HepG2 (cell line): ENCODE results near the gene RPLP2. TPM values are rescaled to one million over a fixed set of nuclear protein-coding genes. Genes with fewer than 3 reads are reported as not detected.
A peak's percentile ranks its signal among the peaks of the same experiment; 100 is the strongest.

Source experiments
- ATAC-seq: fragments of 200-7000 bp; cut with Tn5 transposase; 3 replicates; pipeline ENCODE4 v1.9.1; 2020; ENCODE audit warnings: mild to moderate bottlenecking, moderate library complexity
- BruUV-seq: library from RNA; stranded (reverse); fragments of 400-500 nt; replicated peaks from 2 replicates; lab custom pipeline; 2021; lab: Mats Ljungman, UMichigan
- CTCF ChIA-PET: fragments of 300-600 bp; formaldehyde crosslinking; extraction: SDS; loops from one replicate; lab custom pipeline; 2021; ENCODE audit warnings: low total read pairs, inconsistent platforms, low intra/inter-chr PET ratio; lab: Yijun Ruan, JAX
- POLR2A ChIA-PET: fragments of 350-600 bp; sonication (Branson Sonifier 250); formaldehyde crosslinking; loops from one replicate; lab custom pipeline; 2020; ENCODE audit warnings: antibody characterized with exemption, inconsistent platforms; lab: Yijun Ruan, JAX
- DNase-seq: peaks from one replicate; pipeline ENCODE4 v3.0.0-alpha.2; 2015; ENCODE audit warnings: low spot score
- FAIRE-seq: peaks from 3 replicates; lab custom pipeline; 2011; peaks lifted over from hg19 to GRCh38; lab: Jason Lieb, UNC
- H2AFZ ChIP-seq: one replicate; pipeline ENCODE4 v1.6.1; 2011; ENCODE audit warnings: low read length, inconsistent platforms
- H3K27ac ChIP-seq: fragments of 300-600 bp; 3 replicates; pipeline ENCODE4 v1.8.0; 2011; ENCODE audit warnings: mixed run types, mild to moderate bottlenecking, mixed read lengths, low read length, inconsistent platforms; ENCODE audit not compliant: insufficient read depth; ENCODE audit errors: extremely low read length
- H3K27me3 ChIP-seq, 2 experiments: fragments of 200-600 bp in 1 of 2; 2 replicates in 1 of 2; 3 replicates in 1 of 2; pipeline versions ENCODE4 v1.6.0 to v1.8.0; 2011; ENCODE audit warnings: low read length in 2 of 2, mild to moderate bottlenecking in 2 of 2, moderate library complexity in 2 of 2, inconsistent platforms in 1 of 2; ENCODE audit not compliant: insufficient read depth in 2 of 2, control insufficient read depth in 1 of 2
- H3K36me3 ChIP-seq, 2 experiments: fragments of 200-600 bp in 1 of 2; replicated peaks in 1 of 2; 2 replicates in 1 of 2; 3 replicates in 1 of 2; pipeline versions ENCODE4 v1.5.1 to v1.8.0; 2011; ENCODE audit warnings: low read length in 2 of 2, inconsistent platforms in 1 of 2; ENCODE audit not compliant: insufficient read depth in 2 of 2, control insufficient read depth in 1 of 2
- H3K4me1 ChIP-seq: 2 replicates; pipeline ENCODE4 v1.5.1; 2012; ENCODE audit warnings: low read length, inconsistent platforms; ENCODE audit not compliant: insufficient read depth
- H3K4me2 ChIP-seq: 2 replicates; pipeline ENCODE4 v1.6.0; 2011; ENCODE audit warnings: low read depth, low read length, inconsistent platforms
- H3K4me3 ChIP-seq, 3 experiments: fragments of 200-600 bp in 1 of 3; sonication (generic), shearing (Covaris generic) in 1 of 3; replicated peaks in 1 of 3; 2 replicates each; pipeline ENCODE4 v1.5.1; 2011 to 2016; ENCODE audit warnings: low read length in 3 of 3, inconsistent platforms in 2 of 3, low read depth in 2 of 3, mild to moderate bottlenecking in 2 of 3, control low read depth in 1 of 3, mixed read lengths in 1 of 3; ENCODE audit not compliant: insufficient read depth in 1 of 3
- H3K79me2 ChIP-seq: one replicate; pipeline ENCODE4 v1.6.1; 2011; ENCODE audit warnings: low read length, inconsistent platforms; ENCODE audit not compliant: insufficient read depth
- H3K9ac ChIP-seq: 2 replicates; pipeline ENCODE4 v1.6.0; 2011; ENCODE audit warnings: mild to moderate bottlenecking, low read depth, low read length, inconsistent platforms; ENCODE audit not compliant: insufficient read depth
- H3K9me3 ChIP-seq: 2 replicates; pipeline ENCODE4 v1.5.1; 2012; ENCODE audit warnings: mild to moderate bottlenecking, low read length
- H4K20me1 ChIP-seq: 2 replicates; pipeline ENCODE4 v1.6.0; 2011; ENCODE audit warnings: inconsistent platforms, mild to moderate bottlenecking, low read length, moderate library complexity; ENCODE audit not compliant: insufficient read depth
- DPF2 ChIP-seq: sonication (generic); formaldehyde crosslinking; IDR thresholded peaks from 2 replicates; pipeline ENCODE4 v1.4.0; 2020; ENCODE audit warnings: mild to moderate bottlenecking, low read depth, missing genetic modification reagents, borderline replicate concordance
- GZF1 ChIP-seq: sonication (generic); formaldehyde crosslinking; IDR thresholded peaks from 2 replicates; pipeline ENCODE4 v1.5.1; 2020; ENCODE audit warnings: mild to moderate bottlenecking, missing genetic modification reagents
- HDAC1 ChIP-seq: sonication (generic); formaldehyde crosslinking; IDR thresholded peaks from 2 replicates; pipeline ENCODE4 v1.5.1; 2020; ENCODE audit warnings: mild to moderate bottlenecking, missing genetic modification reagents
- PCBP2 ChIP-seq: fragments of 200-400 bp; formaldehyde crosslinking; optimal IDR thresholded peaks from 2 replicates; pipeline ENCODE3; 2018; ENCODE audit warnings: low read length, low read depth; ENCODE audit not compliant: poor library complexity, severe bottlenecking
- PHF20 ChIP-seq: sonication (generic); formaldehyde crosslinking; IDR thresholded peaks from 2 replicates; pipeline ENCODE4 v1.5.0; 2020; ENCODE audit warnings: mild to moderate bottlenecking, missing genetic modification reagents
- ZNF329 ChIP-seq: sonication (generic); formaldehyde crosslinking; IDR thresholded peaks from 2 replicates; pipeline ENCODE4 v1.9.0; 2021; ENCODE audit warnings: low read depth, mild to moderate bottlenecking, missing genetic modification reagents
- ZNF383 ChIP-seq: sonication (generic); formaldehyde crosslinking; IDR thresholded peaks from 2 replicates; pipeline ENCODE4 v1.4.0; 2020; ENCODE audit warnings: missing genetic modification reagents, mild to moderate bottlenecking, borderline replicate concordance
- ZNF441 ChIP-seq: sonication (generic); formaldehyde crosslinking; IDR thresholded peaks from 2 replicates; pipeline ENCODE4 v1.7.0; 2021; ENCODE audit warnings: missing genetic modification reagents, borderline replicate concordance
- ZNF883 ChIP-seq: sonication (generic); formaldehyde crosslinking; IDR thresholded peaks from 2 replicates; pipeline ENCODE4 v1.5.1; 2020; ENCODE audit warnings: mild to moderate bottlenecking, missing genetic modification reagents; ENCODE audit errors: not compliant biosample characterization
- whole genome bisulfite sequencing: methylation state at CpG from one replicate; pipeline ENCODE4 v1.1.6; 2017; ENCODE audit warnings: low lambda C conversion rate; 5-methylcytosine and 5-hydroxymethylcytosine counted together
- in situ Hi-C: cut with HindIII; loops from 2 replicates; pipeline ENCODE4 v1.10.0; 2017; ENCODE audit warnings: low pct_unique_long_range_greater_than_20kb; ENCODE audit not compliant: extremely low pct_ligation_motif_present
- intact Hi-C: fragments of 100-400 bp; cut with micrococcal nuclease; formaldehyde crosslinking; loops from one replicate; pipeline ENCODE4 v1.10.0; 2022; ENCODE audit not compliant: unreplicated experiment
- polyA plus RNA-seq, 8 experiments: library from polyadenylated mRNA; depleted of rRNA in 3 of 8; stranded (reverse) in 7 of 8; unstranded in 1 of 8; fragments of >200 nt; fragmentation: Illumina TruSeq in 4 of 8; extraction: Trizol in 4 of 8; gene quantifications; 2 replicates each; pipeline versions ENCODE4 v1.2.1 to v1.2.3, GENCODE V29; 2011 to 2016; ENCODE audit warnings: low read depth in 4 of 8, missing spikeins in 1 of 8, mixed read lengths in 1 of 8; ENCODE audit not compliant: insufficient read depth in 1 of 8
- total RNA-seq, 5 experiments: library from RNA; depleted of rRNA; stranded (reverse); fragments of >200 nt; fragmentation: Illumina TruSeq; extraction: Trizol; gene quantifications; 2 replicates each; pipeline ENCODE4 v1.2.3, GENCODE V29; 2016; ENCODE audit warnings: low read depth in 1 of 5
- TF ChIP-seq, protein P1 (sequence below): sonication (generic); formaldehyde crosslinking; IDR thresholded peaks from 2 replicates; pipeline ENCODE4 v1.4.0; 2020; ENCODE audit warnings: missing genetic modification reagents
- TF ChIP-seq, protein P2 (sequence below): sonication (generic); formaldehyde crosslinking; IDR thresholded peaks from 2 replicates; pipeline ENCODE4 v1.4.0; 2020; ENCODE audit warnings: mild to moderate bottlenecking, missing genetic modification reagents
- TF ChIP-seq, protein P3 (sequence below): sonication (generic); formaldehyde crosslinking; conservative IDR thresholded peaks from 2 replicates; pipeline ENCODE4 v1.4.0; 2020; ENCODE audit warnings: missing genetic modification reagents
- TF ChIP-seq, protein P4 (sequence below): sonication (generic); formaldehyde crosslinking; IDR thresholded peaks from 2 replicates; pipeline ENCODE4 v1.4.0; 2020; ENCODE audit warnings: missing genetic modification reagents

The RPLP2 gene
- total and polyA plus RNA-seq, 2 of the 13 experiments (the other 11 are each of a cell fraction or from before 2014, with no cell fraction given) = 978 to 2,106 TPM

DNA sequence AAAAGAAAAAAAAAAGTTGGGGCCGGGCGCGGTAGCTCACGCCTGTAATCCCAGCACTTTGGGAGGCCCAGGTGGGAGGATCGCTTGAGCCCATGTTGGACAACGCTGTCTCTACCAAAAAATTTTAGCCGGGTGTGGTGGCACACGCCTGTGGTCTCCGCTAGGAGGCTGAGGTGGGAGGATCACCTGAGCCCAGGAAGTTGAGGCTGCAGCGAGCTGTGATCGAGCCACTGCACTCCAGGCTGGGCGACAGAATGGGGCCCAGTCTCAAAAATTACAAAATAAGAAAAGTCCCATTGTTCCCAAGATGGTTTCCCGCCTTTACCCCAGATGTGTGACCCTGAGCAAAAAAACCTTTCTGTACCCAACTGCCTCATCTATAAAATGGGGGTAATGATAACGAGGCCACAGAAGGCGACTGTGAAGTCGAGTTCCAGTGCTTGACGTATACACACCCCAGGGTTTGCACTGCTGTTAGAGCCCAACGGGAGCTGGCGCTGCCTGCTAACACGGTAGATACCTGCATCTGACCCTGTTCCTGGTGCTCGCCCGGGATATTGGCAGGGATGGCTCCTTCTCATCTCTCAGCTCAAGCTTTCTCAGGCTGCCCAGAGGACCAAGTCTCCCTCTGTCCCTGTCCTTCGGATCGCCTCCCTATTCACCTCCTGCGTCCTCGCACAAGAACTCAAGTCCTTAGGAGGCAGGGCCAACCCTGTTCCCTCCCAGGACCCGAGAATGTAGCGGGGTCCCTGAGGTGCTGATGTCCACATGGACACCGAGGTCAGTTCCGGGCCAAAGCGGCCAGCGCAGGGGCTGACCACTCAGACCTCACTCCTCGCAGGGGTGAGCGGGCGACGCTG, 1.1 kb upstream of the RPLP2 start (continued):
- TF ChIP-seq ZNF883 (CRISPR knock-in tag) (no peak), ZNF383 (CRISPR knock-in tag) (no peak)

GRCh38 chr11:810040-810567, 337 bp downstream of the RPLP2 start:
- in situ Hi-C loops = no loop called here
- intact Hi-C loops = no loop called here
- H3K4me3 ChIP-seq = peak overlapping the region; percentile 97 to 100 (median 99)
- H4K20me1 ChIP-seq = peaks cover 24% of the 10 kb centered on the region
- no peaks in the 10 kb centered on the region for H3K9me3 ChIP-seq
- DNase-seq = no peak
- peaks cover 33% of the 10 kb centered on the region for H3K79me2 ChIP-seq
- peaks cover 19 to 27% of the 10 kb centered on the region in 2 experiments for H3K36me3 ChIP-seq
- POLR2A ChIA-PET = interaction anchor here (0.6 to 2.2 kb wide), 17 partner anchors 9 to 364 kb away, joined by 3 to 127 read pairs (median 6); partner anchors contain the start of genes CEND1, CRACR2B, EPS8L2 and PNPLA2
- WGBS = 0% methylated on average over 19 of the region's 55 CpGs
- CTCF ChIA-PET = no interaction called here
- H3K4me1 ChIP-seq = peaks cover 52% of the 10 kb centered on the region
- BruUV-seq = TSS peak; percentile 81
- H2AFZ ChIP-seq = no peak overlapping the region
- no peak for ATAC-seq
- H3K27me3 ChIP-seq = no peaks in the 10 kb centered on the region; a peak in 1 of 5 replicates
- H3K4me2 ChIP-seq = peak overlapping the region; percentile 93
- H3K27ac ChIP-seq = peak overlapping the region; percentile 95
- peak overlapping the region; percentile 98 for H3K9ac ChIP-seq
- FAIRE-seq = no peak
- TF ChIP-seq PHF20 (CRISPR knock-in tag) = no peak
- TF ChIP-seq, protein P1, sequence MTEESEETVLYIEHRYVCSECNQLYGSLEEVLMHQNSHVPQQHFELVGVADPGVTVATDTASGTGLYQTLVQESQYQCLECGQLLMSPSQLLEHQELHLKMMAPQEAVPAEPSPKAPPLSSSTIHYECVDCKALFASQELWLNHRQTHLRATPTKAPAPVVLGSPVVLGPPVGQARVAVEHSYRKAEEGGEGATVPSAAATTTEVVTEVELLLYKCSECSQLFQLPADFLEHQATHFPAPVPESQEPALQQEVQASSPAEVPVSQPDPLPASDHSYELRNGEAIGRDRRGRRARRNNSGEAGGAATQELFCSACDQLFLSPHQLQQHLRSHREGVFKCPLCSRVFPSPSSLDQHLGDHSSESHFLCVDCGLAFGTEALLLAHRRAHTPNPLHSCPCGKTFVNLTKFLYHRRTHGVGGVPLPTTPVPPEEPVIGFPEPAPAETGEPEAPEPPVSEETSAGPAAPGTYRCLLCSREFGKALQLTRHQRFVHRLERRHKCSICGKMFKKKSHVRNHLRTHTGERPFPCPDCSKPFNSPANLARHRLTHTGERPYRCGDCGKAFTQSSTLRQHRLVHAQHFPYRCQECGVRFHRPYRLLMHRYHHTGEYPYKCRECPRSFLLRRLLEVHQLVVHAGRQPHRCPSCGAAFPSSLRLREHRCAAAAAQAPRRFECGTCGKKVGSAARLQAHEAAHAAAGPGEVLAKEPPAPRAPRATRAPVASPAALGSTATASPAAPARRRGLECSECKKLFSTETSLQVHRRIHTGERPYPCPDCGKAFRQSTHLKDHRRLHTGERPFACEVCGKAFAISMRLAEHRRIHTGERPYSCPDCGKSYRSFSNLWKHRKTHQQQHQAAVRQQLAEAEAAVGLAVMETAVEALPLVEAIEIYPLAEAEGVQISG (CRISPR knock-in tag) = no peak
- TF ChIP-seq GZF1 (CRISPR knock-in tag) = peak; percentile 9; the same call in 1 of the 2 replicates
- no peak for TF ChIP-seq DPF2 (CRISPR knock-in tag)
- TF ChIP-seq ZNF441 (CRISPR knock-in tag) = peak; percentile 67; the same call in 1 of the 2 replicates
- no peak for TF ChIP-seq HDAC1
- TF ChIP-seq PCBP2 = no peak
- 0 out of 2 replicates have a peak, but pooled peaks have one; percentile 6 for TF ChIP-seq ZNF329 (CRISPR knock-in tag)
- TF ChIP-seq, protein P2, sequence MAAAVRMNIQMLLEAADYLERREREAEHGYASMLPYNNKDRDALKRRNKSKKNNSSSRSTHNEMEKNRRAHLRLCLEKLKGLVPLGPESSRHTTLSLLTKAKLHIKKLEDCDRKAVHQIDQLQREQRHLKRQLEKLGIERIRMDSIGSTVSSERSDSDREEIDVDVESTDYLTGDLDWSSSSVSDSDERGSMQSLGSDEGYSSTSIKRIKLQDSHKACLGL (CRISPR knock-in tag) = no peak; the same call in 1 of the 2 replicates
- TF ChIP-seq, protein P3, sequence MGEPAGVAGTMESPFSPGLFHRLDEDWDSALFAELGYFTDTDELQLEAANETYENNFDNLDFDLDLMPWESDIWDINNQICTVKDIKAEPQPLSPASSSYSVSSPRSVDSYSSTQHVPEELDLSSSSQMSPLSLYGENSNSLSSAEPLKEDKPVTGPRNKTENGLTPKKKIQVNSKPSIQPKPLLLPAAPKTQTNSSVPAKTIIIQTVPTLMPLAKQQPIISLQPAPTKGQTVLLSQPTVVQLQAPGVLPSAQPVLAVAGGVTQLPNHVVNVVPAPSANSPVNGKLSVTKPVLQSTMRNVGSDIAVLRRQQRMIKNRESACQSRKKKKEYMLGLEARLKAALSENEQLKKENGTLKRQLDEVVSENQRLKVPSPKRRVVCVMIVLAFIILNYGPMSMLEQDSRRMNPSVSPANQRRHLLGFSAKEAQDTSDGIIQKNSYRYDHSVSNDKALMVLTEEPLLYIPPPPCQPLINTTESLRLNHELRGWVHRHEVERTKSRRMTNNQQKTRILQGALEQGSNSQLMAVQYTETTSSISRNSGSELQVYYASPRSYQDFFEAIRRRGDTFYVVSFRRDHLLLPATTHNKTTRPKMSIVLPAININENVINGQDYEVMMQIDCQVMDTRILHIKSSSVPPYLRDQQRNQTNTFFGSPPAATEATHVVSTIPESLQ (CRISPR knock-in tag) = no peak
- TF ChIP-seq, protein P4, sequence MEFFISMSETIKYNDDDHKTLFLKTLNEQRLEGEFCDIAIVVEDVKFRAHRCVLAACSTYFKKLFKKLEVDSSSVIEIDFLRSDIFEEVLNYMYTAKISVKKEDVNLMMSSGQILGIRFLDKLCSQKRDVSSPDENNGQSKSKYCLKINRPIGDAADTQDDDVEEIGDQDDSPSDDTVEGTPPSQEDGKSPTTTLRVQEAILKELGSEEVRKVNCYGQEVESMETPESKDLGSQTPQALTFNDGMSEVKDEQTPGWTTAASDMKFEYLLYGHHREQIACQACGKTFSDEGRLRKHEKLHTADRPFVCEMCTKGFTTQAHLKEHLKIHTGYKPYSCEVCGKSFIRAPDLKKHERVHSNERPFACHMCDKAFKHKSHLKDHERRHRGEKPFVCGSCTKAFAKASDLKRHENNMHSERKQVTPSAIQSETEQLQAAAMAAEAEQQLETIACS (CRISPR knock-in tag) = no peak
